ENCODE results near the gene ZNF189. TPM values are rescaled to one million over a fixed set of nuclear protein-coding genes. Genes with fewer than 3 reads are reported as not detected.

The ZNF189 gene
- total and polyA plus RNA-seq, 2 of the 4 experiments (the other 2 are of a cell fraction) = 5.9 to 19.9 TPM

DNA sequence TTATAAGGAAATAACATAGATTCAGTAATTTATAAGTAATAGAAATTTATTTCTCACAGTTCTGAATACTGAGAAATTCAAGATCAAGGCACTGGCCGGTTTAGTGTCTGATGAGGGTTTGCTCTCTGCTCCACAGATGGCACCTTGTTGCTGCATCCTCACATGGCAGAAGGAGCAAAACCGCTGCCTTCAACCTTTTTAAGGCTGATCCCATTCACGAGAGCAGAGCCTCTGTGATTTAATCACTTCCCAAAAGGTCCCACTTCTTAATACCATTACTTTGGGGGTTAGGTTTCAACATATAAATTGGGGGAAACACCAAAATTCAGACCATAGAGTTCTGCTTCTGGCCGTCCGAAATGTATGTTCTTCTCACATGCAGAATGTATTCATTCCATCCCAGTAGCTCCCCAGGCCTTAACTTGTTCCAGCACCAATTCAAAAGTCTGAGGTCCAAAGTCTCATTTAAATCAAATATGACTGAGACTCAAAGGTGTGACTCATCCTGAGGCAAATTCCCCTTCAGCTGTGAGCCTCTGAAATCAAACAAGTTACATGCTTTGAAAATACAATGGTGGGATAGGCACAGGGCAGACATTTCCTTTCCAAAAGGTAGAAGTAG, 44.4 kb upstream of the ZNF189 start:
- Histone ChIP-seq H3K9ac (ENCODE audit: low read depth, low read length) (no peak overlapping the region), H4K20me1 (ENCODE audit: insufficient read depth, low read length) (no peaks in the 10 kb centered on the region), H2BK20ac (ENCODE audit: low read depth, low read length) (no peak overlapping the region), H3K18ac (ENCODE audit: low read depth, low read length) (no peak overlapping the region), H3K56ac (ENCODE audit: extremely low read depth, insufficient read depth, low read length) (no peak overlapping the region), H3K4ac (ENCODE audit: low read depth, low read length) (no peak overlapping the region), H3K27me3 (ENCODE audit: control insufficient read depth, insufficient read depth, low read length) (no peaks in the 10 kb centered on the region), H3K4me1 (ENCODE audit: control insufficient read depth, insufficient read depth, low read length) (no peaks in the 10 kb centered on the region), H3K14ac (replicated peaks; ENCODE audit: low read depth, low read length) (no peak overlapping the region), H2BK15ac (ENCODE audit: low read depth, low read length) (no peak overlapping the region), H2AK9ac (replicated peaks; ENCODE audit: low read depth, low read length, poor library complexity) (no peak overlapping the region), H2BK5ac (ENCODE audit: low read depth, low read length, poor library complexity, severe bottlenecking) (no peak overlapping the region), H3K79me1 (ENCODE audit: low read depth in 1 of 2, low read length in 2 of 2) (no peaks in the 10 kb centered on the region), H2BK120ac (ENCODE audit: low read depth, low read length) (no peak overlapping the region), H4K5ac (ENCODE audit: low read depth, low read length) (no peak overlapping the region), H3K27ac (ENCODE audit: insufficient read depth, low read length) (no peak overlapping the region), H3K9me3 (ENCODE audit: control insufficient read depth, insufficient read depth, low read length) (no peaks in the 10 kb centered on the region), H4K91ac (ENCODE audit: insufficient read depth, low read depth, low read length) (no peak overlapping the region), H4K8ac (ENCODE audit: low read depth in 2 of 2, low read length in 2 of 2) (no peak overlapping the region), H2AFZ (replicated peaks; ENCODE audit: low read length, poor library complexity) (no peak overlapping the region), H3K36me3 (ENCODE audit: control insufficient read depth, insufficient read depth, low read length) (no peaks in the 10 kb centered on the region), H3K9me1 (ENCODE audit: insufficient read depth, low read length) (no peaks in the 10 kb centered on the region), H3K4me3 (ENCODE audit: insufficient read depth, low read depth, low read length) (no peak overlapping the region), H3K23ac (ENCODE audit: low read depth, low read length) (no peak overlapping the region), H2AK5ac (ENCODE audit: low read depth, low read length) (no peak overlapping the region), H3K4me2 (ENCODE audit: low read depth, low read length) (no peak overlapping the region)
- dilution Hi-C loops (cut with HindIII; ENCODE audit: low sequenced_read_pairs, unreplicated experiment) = no loop called here
- CTCF ChIA-PET = no interaction called here
- TF ChIP-seq POLR2A (IDR thresholded peaks at IDR 0.05; ENCODE audit: low read depth, low read length) = no peak
- no peak for TF ChIP-seq CHD1 (IDR thresholded peaks at IDR 0.05; ENCODE audit: low read depth, low read length)
- TF ChIP-seq MAZ (IDR thresholded peaks at IDR 0.05; ENCODE audit: borderline replicate concordance, low read depth, low read length) = no peak
- POLR2A ChIA-PET (ENCODE audit: unreplicated experiment) = no interaction called here
- in situ Hi-C loops (cut with MboI; ENCODE audit: low sequenced_read_pairs) = no loop called here
- no peak for DNase-seq
- intact Hi-C loops (cut with micrococcal nuclease) = no loop called here
- BruUV-seq (replicated peaks) = no TSS peak
- WGBS, 2 experiments (ENCODE audit: extremely low coverage in 2 of 2, insufficient read length in 1 of 2) = 80% methylated on average over 2 of the region's 5 CpGs; no CpG with 5 or more reads in 1 of the 2 experiments
- ATAC-seq (ENCODE audit: low read depth) = no peak

Data from IMR-90 (cell line).